ENCODE results near the gene AADAC.
"Not testable (repeated sequence)": the region's sequence is repeated elsewhere in the genome, so short reads cannot be mapped to it uniquely, and the experiment has no call there.

AADAC gene

GRCh38 chr3:151845306-151845905, 31.5 kb downstream of the AADAC start:
- no peak overlapping the region for H3K27ac ChIP-seq (ENCODE audit: insufficient read depth, low read length, poor library complexity, severe bottlenecking)
- H3K4me3 ChIP-seq (ENCODE audit: insufficient read depth, low read depth, low read length, poor library complexity, severe bottlenecking), result no peak overlapping the region
- no peaks in the 10 kb centered on the region for H3K27me3 ChIP-seq (replicated peaks; ENCODE audit: control insufficient read depth, insufficient read depth, low read length, poor library complexity, severe bottlenecking)
- DNase-seq, result no peak
- no peaks in the 10 kb centered on the region for H3K36me3 ChIP-seq (ENCODE audit: control insufficient read depth, insufficient read depth, low read length)
- H3K9me3 ChIP-seq (ENCODE audit: control insufficient read depth, low read length), result no peaks in the 10 kb centered on the region
- H3K4me1 ChIP-seq (ENCODE audit: control insufficient read depth, insufficient read depth, low read length, poor library complexity, severe bottlenecking), result no peaks in the 10 kb centered on the region

- H3K27me3 ChIP-seq (replicated peaks; ENCODE audit: control insufficient read depth, insufficient read depth, low read length, poor library complexity, severe bottlenecking); H3K27ac ChIP-seq (ENCODE audit: insufficient read depth, low read length, poor library complexity, severe bottlenecking); DNase-seq; H3K9me3 ChIP-seq (ENCODE audit: control insufficient read depth, low read length); H3K4me3 ChIP-seq (ENCODE audit: insufficient read depth, low read depth, low read length, poor library complexity, severe bottlenecking); H3K4me1 ChIP-seq (ENCODE audit: control insufficient read depth, insufficient read depth, low read length, poor library complexity, severe bottlenecking); H3K36me3 ChIP-seq (ENCODE audit: control insufficient read depth, insufficient read depth, low read length): not testable (repeated sequence)
Measured at GRCh38 chr3:151850065-151850464, 36.1 kb downstream of the AADAC start.

- DNase-seq, result no peak
- no peaks in the 10 kb centered on the region for H3K27me3 ChIP-seq (replicated peaks; ENCODE audit: control insufficient read depth, insufficient read depth, low read length, poor library complexity, severe bottlenecking)
- no peaks in the 10 kb centered on the region for H3K4me1 ChIP-seq (ENCODE audit: control insufficient read depth, insufficient read depth, low read length, poor library complexity, severe bottlenecking)
- H3K27ac ChIP-seq (ENCODE audit: insufficient read depth, low read length, poor library complexity, severe bottlenecking), result no peak overlapping the region
- no peaks in the 10 kb centered on the region for H3K36me3 ChIP-seq (ENCODE audit: control insufficient read depth, insufficient read depth, low read length)
- no peak overlapping the region for H3K4me3 ChIP-seq (ENCODE audit: insufficient read depth, low read depth, low read length, poor library complexity, severe bottlenecking)
- H3K9me3 ChIP-seq (ENCODE audit: control insufficient read depth, low read length), result no peaks in the 10 kb centered on the region
Measured at GRCh38 chr3:151852074-151852811, 38.3 kb downstream of the AADAC start.

GRCh38 chr3:151856118-151856517, 42.2 kb downstream of the AADAC start:
- Histone ChIP-seq H3K36me3 (ENCODE audit: control insufficient read depth, insufficient read depth, low read length) (no peaks in the 10 kb centered on the region), H3K9me3 (ENCODE audit: control insufficient read depth, low read length) (no peaks in the 10 kb centered on the region), H3K27me3 (replicated peaks; ENCODE audit: control insufficient read depth, insufficient read depth, low read length, poor library complexity, severe bottlenecking) (no peaks in the 10 kb centered on the region), H3K4me3 (ENCODE audit: insufficient read depth, low read depth, low read length, poor library complexity, severe bottlenecking) (no peak overlapping the region), H3K27ac (ENCODE audit: insufficient read depth, low read length, poor library complexity, severe bottlenecking) (no peak overlapping the region), H3K4me1 (ENCODE audit: control insufficient read depth, insufficient read depth, low read length, poor library complexity, severe bottlenecking) (no peaks in the 10 kb centered on the region)
- no peak for DNase-seq

GRCh38 chr3:151856641-151857040, 42.7 kb downstream of the AADAC start:
- DNase-seq, result no peak
- Histone ChIP-seq H3K27me3 (replicated peaks; ENCODE audit: control insufficient read depth, insufficient read depth, low read length, poor library complexity, severe bottlenecking) (no peaks in the 10 kb centered on the region), H3K9me3 (ENCODE audit: control insufficient read depth, low read length) (no peaks in the 10 kb centered on the region), H3K4me1 (ENCODE audit: control insufficient read depth, insufficient read depth, low read length, poor library complexity, severe bottlenecking) (no peaks in the 10 kb centered on the region), H3K4me3 (ENCODE audit: insufficient read depth, low read depth, low read length, poor library complexity, severe bottlenecking) (no peak overlapping the region), H3K27ac (ENCODE audit: insufficient read depth, low read length, poor library complexity, severe bottlenecking) (no peak overlapping the region), H3K36me3 (ENCODE audit: control insufficient read depth, insufficient read depth, low read length) (no peaks in the 10 kb centered on the region)

GRCh38 chr3:151859233-151859673, 45.3 kb downstream of the AADAC start:
- H3K9me3 ChIP-seq (ENCODE audit: control insufficient read depth, low read length), result no peaks in the 10 kb centered on the region
- H3K4me3 ChIP-seq (ENCODE audit: insufficient read depth, low read depth, low read length, poor library complexity, severe bottlenecking), result no peak overlapping the region
- H3K27ac ChIP-seq (ENCODE audit: insufficient read depth, low read length, poor library complexity, severe bottlenecking), result no peak overlapping the region
- DNase-seq, result no peak
- no peaks in the 10 kb centered on the region for H3K36me3 ChIP-seq (ENCODE audit: control insufficient read depth, insufficient read depth, low read length)
- no peaks in the 10 kb centered on the region for H3K4me1 ChIP-seq (ENCODE audit: control insufficient read depth, insufficient read depth, low read length, poor library complexity, severe bottlenecking)
- no peaks in the 10 kb centered on the region for H3K27me3 ChIP-seq (replicated peaks; ENCODE audit: control insufficient read depth, insufficient read depth, low read length, poor library complexity, severe bottlenecking)

- no peak for DNase-seq
- H3K4me3 ChIP-seq (ENCODE audit: insufficient read depth, low read depth, low read length, poor library complexity, severe bottlenecking), result no peak overlapping the region
- H3K9me3 ChIP-seq (ENCODE audit: control insufficient read depth, low read length), result no peaks in the 10 kb centered on the region
Measured at GRCh38 chr3:151859905-151860304, 46.0 kb downstream of the AADAC start.

GRCh38 chr3:151863611-151864010, 49.7 kb downstream of the AADAC start:
- H3K36me3 ChIP-seq (ENCODE audit: control insufficient read depth, insufficient read depth, low read length), result no peaks in the 10 kb centered on the region
- no peak overlapping the region for H3K4me3 ChIP-seq (ENCODE audit: insufficient read depth, low read depth, low read length, poor library complexity, severe bottlenecking)
- no peaks in the 10 kb centered on the region for H3K9me3 ChIP-seq (ENCODE audit: control insufficient read depth, low read length)
- no peaks in the 10 kb centered on the region for H3K4me1 ChIP-seq (ENCODE audit: control insufficient read depth, insufficient read depth, low read length, poor library complexity, severe bottlenecking)
- H3K27me3 ChIP-seq (replicated peaks; ENCODE audit: control insufficient read depth, insufficient read depth, low read length, poor library complexity, severe bottlenecking), result no peaks in the 10 kb centered on the region
- no peak for DNase-seq
- H3K27ac ChIP-seq (ENCODE audit: insufficient read depth, low read length, poor library complexity, severe bottlenecking), result no peak overlapping the region

More at GRCh38 chr3:151859905-151860304, 46.0 kb downstream of the AADAC start:
- H3K36me3 ChIP-seq (ENCODE audit: control insufficient read depth, insufficient read depth, low read length), result no peaks in the 10 kb centered on the region
- no peaks in the 10 kb centered on the region for H3K4me1 ChIP-seq (ENCODE audit: control insufficient read depth, insufficient read depth, low read length, poor library complexity, severe bottlenecking)
- no peaks in the 10 kb centered on the region for H3K27me3 ChIP-seq (replicated peaks; ENCODE audit: control insufficient read depth, insufficient read depth, low read length, poor library complexity, severe bottlenecking)
- H3K27ac ChIP-seq (ENCODE audit: insufficient read depth, low read length, poor library complexity, severe bottlenecking), result no peak overlapping the region

- DNase-seq, result no peak
- no peaks in the 10 kb centered on the region for H3K4me1 ChIP-seq (ENCODE audit: control insufficient read depth, insufficient read depth, low read length, poor library complexity, severe bottlenecking)
- H3K9me3 ChIP-seq (ENCODE audit: control insufficient read depth, low read length), result no peaks in the 10 kb centered on the region
- no peaks in the 10 kb centered on the region for H3K36me3 ChIP-seq (ENCODE audit: control insufficient read depth, insufficient read depth, low read length)
- no peaks in the 10 kb centered on the region for H3K27me3 ChIP-seq (replicated peaks; ENCODE audit: control insufficient read depth, insufficient read depth, low read length, poor library complexity, severe bottlenecking)
- no peak overlapping the region for H3K27ac ChIP-seq (ENCODE audit: insufficient read depth, low read length, poor library complexity, severe bottlenecking)
- H3K4me3 ChIP-seq (ENCODE audit: insufficient read depth, low read depth, low read length, poor library complexity, severe bottlenecking), result no peak overlapping the region
Measured at GRCh38 chr3:151864423-151865101, 50.6 kb downstream of the AADAC start.
